HPDE6-E6E7 (cell line): Measurements from ENCODE around the gene TTC34.

Experiments used
- DNase-seq: peaks from one replicate; pipeline ENCODE4 v3.0.0; 2011; ENCODE audit warnings: missing footprints; ENCODE audit errors: extremely low spot score

TTC34 gene

GRCh38 chr1:2812939-2813653, 11.6 kb upstream of the TTC34 start:
- no peak for DNase-seq

- no peak for DNase-seq
Measured at GRCh38 chr1:2812136-2812535, 10.6 kb upstream of the TTC34 start.

- DNase-seq: no peak
Measured at GRCh38 chr1:2811533-2811918, 10.0 kb upstream of the TTC34 start.

GRCh38 chr1:2810899-2811532, 9.5 kb upstream of the TTC34 start:
- DNase-seq: no peak

GRCh38 chr1:2810281-2810680, 8.8 kb upstream of the TTC34 start:
- no peak for DNase-seq

- no peak for DNase-seq
Measured at GRCh38 chr1:2809656-2810055, 8.2 kb upstream of the TTC34 start.

GRCh38 chr1:2808831-2809605, 7.5 kb upstream of the TTC34 start:
- no peak for DNase-seq

- no peak for DNase-seq
Measured at GRCh38 chr1:2808386-2808705, 6.9 kb upstream of the TTC34 start.

GRCh38 chr1:2807678-2808385, 6.3 kb upstream of the TTC34 start:
- no peak for DNase-seq

- DNase-seq: no peak
Measured at GRCh38 chr1:2807036-2807435, 5.5 kb upstream of the TTC34 start.

GRCh38 chr1:2806591-2806990, 5.1 kb upstream of the TTC34 start:
- DNase-seq: no peak

- no peak for DNase-seq
Measured at GRCh38 chr1:2805801-2806430, 4.4 kb upstream of the TTC34 start.

- DNase-seq: no peak
Measured at GRCh38 chr1:2804628-2805351, 3.3 kb upstream of the TTC34 start.

GRCh38 chr1:2803931-2804627, 2.6 kb upstream of the TTC34 start:
- no peak for DNase-seq

- DNase-seq: no peak
Measured at GRCh38 chr1:2803086-2803930, 1.8 kb upstream of the TTC34 start.

GRCh38 chr1:2802421-2802961, 998 bp upstream of the TTC34 start:
- DNase-seq: no peak

- DNase-seq: no peak
Measured at GRCh38 chr1:2801046-2801445, 447 bp downstream of the TTC34 start.

GRCh38 chr1:2800664-2801045, 838 bp downstream of the TTC34 start:
- no peak for DNase-seq
